ENCODE results near the gene CACNA1E. TPM values are rescaled to one million over a fixed set of nuclear protein-coding genes. Genes with fewer than 3 reads are reported as not detected.

The CACNA1E gene
- total and polyA plus RNA-seq, 2 of the 13 experiments (the other 11 are each of a cell fraction or from before 2014, with no cell fraction given): not detected

DNA sequence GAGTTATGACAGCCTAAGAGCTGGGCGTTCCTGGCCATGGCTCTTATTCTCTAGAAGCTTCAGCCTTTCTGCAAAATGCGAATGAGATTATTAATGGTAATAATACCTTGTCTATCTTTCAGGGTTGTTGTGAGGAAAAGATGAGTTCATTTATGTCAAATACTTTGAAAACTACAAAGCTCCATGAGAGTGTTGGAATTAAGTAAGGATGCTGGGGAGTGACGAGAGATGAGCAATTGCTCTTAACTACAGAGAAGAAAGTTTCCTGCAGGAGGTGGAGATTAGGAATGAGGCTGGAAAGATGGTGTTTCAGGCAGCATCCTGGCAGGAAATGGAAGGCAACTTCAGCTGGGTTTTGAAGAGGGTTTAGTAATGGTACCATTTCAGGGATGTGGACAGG, 124.2 kb downstream of the CACNA1E start (continued):
- TF ChIP-seq NAIF1 (CRISPR knock-in tag; IDR thresholded peaks at IDR 0.05; ENCODE audit: borderline replicate concordance) (no peak), ZNF296 (CRISPR knock-in tag; conservative IDR thresholded peaks at IDR 0.05) (no peak)

DNA sequence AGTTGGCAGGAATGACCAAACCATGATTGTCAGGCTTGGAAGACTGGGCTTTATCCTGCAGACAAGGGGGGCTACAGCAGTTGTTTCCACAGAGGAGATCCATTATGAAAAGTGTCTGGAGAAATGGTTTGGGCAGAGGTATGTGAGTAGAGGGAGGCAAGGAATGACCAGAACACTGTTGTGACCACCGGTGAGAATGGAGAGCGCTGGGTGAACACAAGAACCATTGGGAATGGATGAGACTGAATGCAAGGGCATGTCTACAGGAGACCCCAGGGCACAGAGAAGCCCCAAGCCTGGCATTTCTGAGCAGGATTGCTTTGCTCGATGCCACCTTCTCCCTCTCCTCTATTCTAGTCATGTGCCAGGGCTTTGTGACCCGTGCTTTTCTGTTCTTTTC, 125.1 kb downstream of the CACNA1E start:
- Histone ChIP-seq H3K9me3 (ENCODE audit: low read length) (no peaks in the 10 kb centered on the region), H3K4me1 (ENCODE audit: insufficient read depth, low read length) (no peaks in the 10 kb centered on the region), H3K4me3 (replicated peaks in 1 of 3; ENCODE audit: insufficient read depth in 1 of 3, low read depth in 2 of 3, low read length in 3 of 3) (no peak overlapping the region), H4K20me1 (ENCODE audit: insufficient read depth, low read length) (no peaks in the 10 kb centered on the region), H3K4me2 (ENCODE audit: low read depth, low read length) (no peak overlapping the region), H3K9ac (ENCODE audit: insufficient read depth, low read depth, low read length) (no peak overlapping the region), H3K79me2 (ENCODE audit: insufficient read depth, low read length) (no peaks in the 10 kb centered on the region), H3K27me3 (ENCODE audit: control insufficient read depth in 1 of 2, insufficient read depth in 2 of 2, low read length in 2 of 2) (peaks cover 0 to 1% of the 10 kb centered on the region in 2 experiments; a peak in 2 of 5 replicates), H3K36me3 (replicated peaks in 1 of 2; ENCODE audit: control insufficient read depth in 1 of 2, insufficient read depth in 2 of 2, low read length in 2 of 2) (no peaks in the 10 kb centered on the region), H2AFZ (ENCODE audit: low read length) (no peak overlapping the region), H3K27ac (ENCODE audit: extremely low read length, insufficient read depth, low read length) (no peak overlapping the region)
- WGBS (ENCODE audit: low lambda C conversion rate): 7% methylated on average over 4 of the region's 4 CpGs
- DNase-seq (ENCODE audit: low spot score) (no peak), FAIRE-seq (no peak), ATAC-seq (no peak)
- intact Hi-C loops (cut with micrococcal nuclease; ENCODE audit: unreplicated experiment): no loop called here
- CTCF ChIA-PET (ENCODE audit: low intra/inter-chr PET ratio, low total read pairs): no interaction called here
- POLR2A ChIA-PET: no interaction called here
- in situ Hi-C loops (cut with HindIII; ENCODE audit: extremely low pct_ligation_motif_present, low pct_unique_long_range_greater_than_20kb): no loop called here
- TF ChIP-seq, protein P1, sequence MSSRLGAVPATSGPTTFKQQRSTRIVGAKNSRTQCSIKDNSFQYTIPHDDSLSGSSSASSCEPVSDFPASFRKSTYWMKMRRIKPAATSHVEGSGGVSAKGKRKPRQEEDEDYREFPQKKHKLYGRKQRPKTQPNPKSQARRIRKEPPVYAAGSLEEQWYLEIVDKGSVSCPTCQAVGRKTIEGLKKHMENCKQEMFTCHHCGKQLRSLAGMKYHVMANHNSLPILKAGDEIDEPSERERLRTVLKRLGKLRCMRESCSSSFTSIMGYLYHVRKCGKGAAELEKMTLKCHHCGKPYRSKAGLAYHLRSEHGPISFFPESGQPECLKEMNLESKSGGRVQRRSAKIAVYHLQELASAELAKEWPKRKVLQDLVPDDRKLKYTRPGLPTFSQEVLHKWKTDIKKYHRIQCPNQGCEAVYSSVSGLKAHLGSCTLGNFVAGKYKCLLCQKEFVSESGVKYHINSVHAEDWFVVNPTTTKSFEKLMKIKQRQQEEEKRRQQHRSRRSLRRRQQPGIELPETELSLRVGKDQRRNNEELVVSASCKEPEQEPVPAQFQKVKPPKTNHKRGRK (CRISPR knock-in tag; IDR thresholded peaks at IDR 0.05): no peak
- TF ChIP-seq ZNF556 (CRISPR knock-in tag; IDR thresholded peaks at IDR 0.05; ENCODE audit: borderline replicate concordance): no peak
- TF ChIP-seq SRSF1 (optimal IDR thresholded peaks at IDR 0.05; ENCODE audit: low read depth, low read length): no peak
- TF ChIP-seq RARA (CRISPR knock-in tag; IDR thresholded peaks at IDR 0.05): no peak
- TF ChIP-seq ZNF230 (CRISPR knock-in tag; IDR thresholded peaks at IDR 0.05): no peak
- TF ChIP-seq IKZF1 (IDR thresholded peaks at IDR 0.05): no peak
- no peak for TF ChIP-seq PHB2 (IDR thresholded peaks at IDR 0.05; ENCODE audit: partially characterized antibody)
- BruUV-seq (replicated peaks): no TSS peak

All from HepG2 (cell line).